Neural crest cell (in vitro differentiated cells): ENCODE results near the gene AMPD3. TPM values are rescaled to one million over a fixed set of nuclear protein-coding genes. Genes with fewer than 3 reads are reported as not detected.

Source experiments
- DNase-seq: peaks from one replicate; pipeline ENCODE4 v3.0.0; 2021; ENCODE audit warnings: low read depth, mixed read lengths, low spot score
- H3K27ac Mint-ChIP-seq: one replicate; pipeline ENCODE4 v1.8.0; 2021; ENCODE audit warnings: mild to moderate bottlenecking, mixed read lengths; ENCODE audit not compliant: unreplicated experiment
- H3K27me3 Mint-ChIP-seq: 2 replicates; pipeline ENCODE4 v1.8.0; 2021; ENCODE audit warnings: low read depth, mild to moderate bottlenecking, mixed read lengths
- H3K36me3 Mint-ChIP-seq: 2 replicates; pipeline ENCODE4 v1.8.0; 2021; ENCODE audit warnings: low read depth, mild to moderate bottlenecking, mixed read lengths
- H3K4me1 Mint-ChIP-seq: 2 replicates; pipeline ENCODE4 v1.8.0; 2021; ENCODE audit warnings: mixed read lengths
- H3K4me3 Mint-ChIP-seq: one replicate; pipeline ENCODE4 v1.8.0; 2021; ENCODE audit warnings: mild to moderate bottlenecking, mixed read lengths
- H3K9me3 Mint-ChIP-seq: 2 replicates; pipeline ENCODE4 v1.8.0; 2021; ENCODE audit warnings: mixed read lengths
- total RNA-seq: library from RNA; stranded (reverse); gene quantifications from 2 replicates; pipeline ENCODE4 v1.2.1, GENCODE V29; 2021
- TF ChIP-seq, protein P1 (sequence below): fragments of 200-600 bp; sonication (generic); conservative IDR thresholded peaks from 2 replicates; pipeline ENCODE4 v1.5.0; 2021; ENCODE audit warnings: antibody characterized with exemption, mild to moderate bottlenecking

AMPD3 gene
- total RNA-seq, 1 donor from 2014 or later: 2.2 TPM

- DNase-seq: no peak
- no peak overlapping the region for H3K27ac Mint-ChIP-seq
- H3K9me3 Mint-ChIP-seq: peaks cover 4% of the 10 kb centered on the region
- TF ChIP-seq, protein P1, sequence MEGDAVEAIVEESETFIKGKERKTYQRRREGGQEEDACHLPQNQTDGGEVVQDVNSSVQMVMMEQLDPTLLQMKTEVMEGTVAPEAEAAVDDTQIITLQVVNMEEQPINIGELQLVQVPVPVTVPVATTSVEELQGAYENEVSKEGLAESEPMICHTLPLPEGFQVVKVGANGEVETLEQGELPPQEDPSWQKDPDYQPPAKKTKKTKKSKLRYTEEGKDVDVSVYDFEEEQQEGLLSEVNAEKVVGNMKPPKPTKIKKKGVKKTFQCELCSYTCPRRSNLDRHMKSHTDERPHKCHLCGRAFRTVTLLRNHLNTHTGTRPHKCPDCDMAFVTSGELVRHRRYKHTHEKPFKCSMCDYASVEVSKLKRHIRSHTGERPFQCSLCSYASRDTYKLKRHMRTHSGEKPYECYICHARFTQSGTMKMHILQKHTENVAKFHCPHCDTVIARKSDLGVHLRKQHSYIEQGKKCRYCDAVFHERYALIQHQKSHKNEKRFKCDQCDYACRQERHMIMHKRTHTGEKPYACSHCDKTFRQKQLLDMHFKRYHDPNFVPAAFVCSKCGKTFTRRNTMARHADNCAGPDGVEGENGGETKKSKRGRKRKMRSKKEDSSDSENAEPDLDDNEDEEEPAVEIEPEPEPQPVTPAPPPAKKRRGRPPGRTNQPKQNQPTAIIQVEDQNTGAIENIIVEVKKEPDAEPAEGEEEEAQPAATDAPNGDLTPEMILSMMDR: no peak
- H3K4me1 Mint-ChIP-seq: no peaks in the 10 kb centered on the region
- peaks cover 3% of the 10 kb centered on the region for H3K27me3 Mint-ChIP-seq
- no peak overlapping the region for H3K4me3 Mint-ChIP-seq
- no peaks in the 10 kb centered on the region for H3K36me3 Mint-ChIP-seq
Observed at GRCh38 chr11:10551845-10552352, 96.8 kb downstream of the AMPD3 start.

GRCh38 chr11:10556590-10556989 is 101.5 kb downstream of the AMPD3 start:
- Mint-ChIP-seq H3K4me1 (no peaks in the 10 kb centered on the region), H3K27me3 (peaks cover 3% of the 10 kb centered on the region), H3K9me3 (peaks cover 4% of the 10 kb centered on the region), H3K4me3 (no peak overlapping the region), H3K27ac (no peak overlapping the region), H3K36me3 (no peaks in the 10 kb centered on the region)
- TF ChIP-seq, protein P1: no peak
- no peak for DNase-seq

Other genes starting within 250 kb of the AMPD3 start
- 30.2 and 34.5 TPM in 2 replicates for gene SBF2, start 161.0 kb upstream of the AMPD3 start, total RNA-seq
- 12.3 and 13.9 TPM in 2 replicates for gene ADM, start 150.2 kb upstream of the AMPD3 start, total RNA-seq
- gene RNF141, start 85.9 kb downstream of the AMPD3 start, total RNA-seq: 30.7 and 33.0 TPM in 2 replicates
- gene LYVE1, start 113.4 kb downstream of the AMPD3 start, total RNA-seq: 0.14 TPM in 1 of 2 replicates, not detected in the other
- gene IRAG1, start 238.5 kb downstream of the AMPD3 start, total RNA-seq: 5.4 and 6.1 TPM in 2 replicates